A204.1 (cell line): ENCODE measurements around the gene TP63.

ENCODE experiments used
- FAIRE-seq: peaks from 2 replicates; lab custom pipeline; 2012; peaks lifted over from hg19 to GRCh38; lab: Jason Lieb, UNC

Gene TP63

DNA sequence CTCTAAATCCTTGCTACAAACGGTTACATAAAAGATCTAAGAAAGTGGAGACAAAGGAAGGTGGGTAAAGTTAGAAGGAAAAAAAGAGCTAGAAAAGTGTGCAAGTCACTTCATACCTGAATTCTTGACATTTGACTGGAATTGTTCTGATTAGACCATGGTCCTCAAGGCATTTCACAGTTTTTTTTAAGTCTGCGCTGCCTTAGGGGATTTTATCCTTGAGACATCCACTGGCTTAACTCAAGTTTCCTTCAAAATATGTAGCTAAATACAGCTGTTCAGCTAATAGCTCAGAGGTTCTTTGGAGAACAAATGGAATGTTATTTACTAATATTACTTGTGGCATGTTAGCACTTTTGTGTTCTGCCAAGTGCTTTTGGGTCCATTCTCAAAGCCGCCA lies 236.9 kb downstream of the TP63 start:
- no peak for FAIRE-seq

DNA sequence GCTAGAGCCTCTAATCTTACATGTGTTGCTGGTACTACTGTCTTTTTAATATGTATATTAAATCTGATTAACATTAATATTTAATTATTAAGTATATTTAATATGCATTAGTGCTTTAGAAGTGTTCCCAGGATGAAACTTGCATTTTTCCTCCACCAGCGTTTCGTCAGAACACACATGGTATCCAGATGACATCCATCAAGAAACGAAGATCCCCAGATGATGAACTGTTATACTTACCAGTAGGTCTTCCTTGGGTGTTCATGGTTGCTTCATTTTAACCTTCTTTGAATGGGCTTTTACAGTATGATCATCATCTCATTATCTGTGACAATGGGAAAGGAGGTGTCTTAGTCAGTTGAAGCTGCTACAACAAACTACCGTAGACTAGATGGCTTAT lies 238.0 kb downstream of the TP63 start:
- FAIRE-seq: no peak

DNA sequence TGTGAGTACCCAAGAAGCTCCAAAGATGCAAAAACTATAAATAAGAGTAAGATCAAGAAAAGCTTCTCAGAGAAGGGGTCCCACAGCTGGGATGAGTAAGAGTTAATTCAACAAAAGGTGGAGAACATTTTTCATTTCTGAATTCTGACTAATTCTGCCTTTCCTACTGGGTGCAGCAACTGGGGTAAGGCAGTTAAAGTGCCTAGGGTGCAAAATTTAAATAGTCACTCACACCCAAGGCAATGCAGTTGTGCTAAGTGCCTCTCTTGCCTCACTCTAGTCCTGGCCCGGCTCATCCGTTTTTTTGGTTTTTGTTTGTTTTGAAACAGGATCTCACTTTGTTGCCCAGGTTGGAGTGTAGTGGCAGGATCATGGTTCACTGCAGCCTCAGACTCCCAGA lies 240.2 kb downstream of the TP63 start:
- FAIRE-seq: no peak

DNA sequence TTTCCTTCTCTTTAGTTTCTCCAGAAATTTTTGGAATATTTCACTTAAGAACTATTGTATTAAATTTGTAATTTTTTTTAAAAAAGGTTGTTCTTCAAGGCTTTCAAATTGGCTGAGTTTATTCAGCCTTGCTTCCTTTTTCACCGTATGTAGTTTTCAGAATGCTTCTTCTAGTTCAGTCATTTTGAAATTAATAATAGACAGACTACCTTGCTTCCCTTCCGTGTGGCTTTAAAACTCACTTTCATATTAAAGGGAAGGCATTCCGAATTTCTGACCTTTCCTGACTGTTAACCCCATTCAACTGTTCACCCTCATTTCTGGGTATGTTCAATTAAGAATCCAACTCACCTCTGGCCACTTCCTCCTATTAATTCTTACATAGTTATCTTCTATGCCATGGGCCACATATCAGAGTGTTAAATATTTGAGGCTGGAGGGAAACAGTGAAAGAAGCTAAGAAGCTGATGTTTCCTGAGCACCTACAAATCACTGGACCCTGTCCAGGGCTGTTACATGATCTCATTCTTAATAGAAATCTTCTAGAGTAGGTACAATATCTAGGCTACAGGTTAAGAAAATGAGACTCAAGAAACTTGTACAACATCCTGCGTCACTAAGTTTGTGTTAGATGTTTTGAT lies 252.0 kb downstream of the TP63 start:
- FAIRE-seq: no peak

DNA sequence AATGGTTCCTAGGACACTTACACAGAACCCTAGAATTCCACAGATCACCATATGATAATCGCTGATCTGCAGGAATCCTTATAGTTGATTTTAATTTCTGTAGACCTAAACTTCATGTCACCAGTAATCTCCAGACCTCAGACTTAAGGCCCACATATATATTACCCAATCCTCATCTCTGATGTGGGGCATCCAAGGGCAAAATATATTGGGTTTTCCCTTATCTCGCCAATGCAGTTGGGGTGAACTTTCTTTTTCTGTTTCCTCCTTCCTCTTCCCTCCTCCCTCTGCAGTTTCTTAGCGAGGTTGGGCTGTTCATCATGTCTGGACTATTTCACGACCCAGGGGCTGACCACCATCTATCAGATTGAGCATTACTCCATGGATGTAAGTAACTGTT lies 259.3 kb downstream of the TP63 start:
- FAIRE-seq: no peak

DNA sequence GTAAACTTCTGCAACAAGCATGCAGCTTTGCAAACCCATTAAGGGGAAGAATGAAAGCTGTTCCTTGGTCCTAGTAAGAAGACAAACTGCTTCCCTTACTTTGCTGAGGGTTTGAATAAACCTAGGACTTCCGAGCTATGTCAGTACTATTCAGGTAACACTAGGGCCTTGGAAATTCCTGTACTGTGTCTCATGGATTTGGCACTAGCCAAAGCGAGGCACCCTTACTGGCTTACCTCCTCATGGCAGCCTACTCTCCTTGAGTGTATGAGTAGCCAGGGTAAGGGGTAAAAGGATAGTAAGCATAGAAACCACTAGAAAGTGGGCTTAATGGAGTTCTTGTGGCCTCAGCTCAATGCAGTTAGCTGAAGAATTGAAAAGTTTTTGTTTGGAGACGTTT lies 265.3 kb downstream of the TP63 start:
- FAIRE-seq: no peak

DNA sequence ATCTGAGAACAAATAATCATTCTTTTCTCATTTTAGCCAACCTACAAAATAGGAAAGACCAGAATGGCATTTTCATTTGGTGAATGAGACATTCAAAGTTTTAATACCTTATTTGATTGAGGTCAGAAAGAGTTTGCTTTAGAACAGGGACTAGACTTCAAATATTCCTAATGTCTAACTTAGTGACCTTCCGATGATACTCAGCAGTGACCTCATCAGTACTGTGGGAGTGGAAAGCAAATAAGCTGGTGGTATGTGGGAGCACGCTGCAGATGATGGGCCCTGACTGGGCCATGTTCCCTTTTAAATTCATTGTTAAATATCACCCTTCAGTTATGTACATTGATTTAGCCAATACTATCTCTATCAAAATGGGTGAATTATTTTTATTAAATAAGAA lies 266.2 kb downstream of the TP63 start:
- no peak for FAIRE-seq

DNA sequence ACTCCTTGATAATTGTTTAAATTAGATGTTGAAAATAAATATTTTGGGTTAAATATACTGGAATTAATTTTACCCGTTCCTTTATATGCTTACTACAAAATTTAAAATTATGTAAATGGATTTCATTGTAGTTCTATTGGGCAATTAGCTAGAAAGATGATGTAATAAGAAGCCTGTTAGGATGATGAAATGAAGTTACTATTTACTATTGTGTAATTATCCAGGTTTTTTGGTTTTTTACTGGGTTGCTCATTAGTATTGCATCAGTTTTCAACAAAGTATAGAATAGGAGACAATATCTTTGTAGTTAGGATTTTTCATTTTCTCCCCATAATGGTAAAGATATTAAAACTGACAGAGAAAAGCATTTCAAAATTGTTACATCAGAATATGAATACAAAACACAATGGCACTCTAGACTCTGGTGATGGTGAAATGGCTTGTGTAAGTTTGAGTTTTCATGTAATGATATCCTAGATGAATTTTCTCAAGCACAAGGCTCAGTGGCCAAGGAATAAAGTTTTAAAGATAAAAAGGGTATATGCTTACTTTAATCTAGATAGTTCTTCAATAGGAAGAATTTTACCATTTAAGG lies 267.5 kb downstream of the TP63 start:
- FAIRE-seq: no peak

DNA sequence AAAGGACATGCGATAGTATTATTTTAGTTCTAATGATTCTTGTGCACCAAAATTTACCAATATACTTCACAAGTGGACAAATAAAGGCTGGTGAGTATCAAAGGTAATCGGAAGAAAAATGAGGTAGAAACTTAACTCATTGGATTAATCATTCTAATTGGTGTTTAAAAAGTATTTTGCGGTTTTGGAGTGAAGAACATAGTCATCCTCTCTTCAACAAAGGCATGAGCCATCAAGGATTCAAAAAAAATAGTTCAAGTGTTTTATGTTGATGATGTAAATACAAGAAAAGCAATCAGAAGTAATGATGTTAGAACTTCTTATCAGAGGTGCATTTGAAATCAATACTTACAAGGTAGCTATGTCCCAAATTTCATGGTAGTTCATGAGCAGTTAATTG lies 268.0 kb downstream of the TP63 start:
- no peak for FAIRE-seq

DNA sequence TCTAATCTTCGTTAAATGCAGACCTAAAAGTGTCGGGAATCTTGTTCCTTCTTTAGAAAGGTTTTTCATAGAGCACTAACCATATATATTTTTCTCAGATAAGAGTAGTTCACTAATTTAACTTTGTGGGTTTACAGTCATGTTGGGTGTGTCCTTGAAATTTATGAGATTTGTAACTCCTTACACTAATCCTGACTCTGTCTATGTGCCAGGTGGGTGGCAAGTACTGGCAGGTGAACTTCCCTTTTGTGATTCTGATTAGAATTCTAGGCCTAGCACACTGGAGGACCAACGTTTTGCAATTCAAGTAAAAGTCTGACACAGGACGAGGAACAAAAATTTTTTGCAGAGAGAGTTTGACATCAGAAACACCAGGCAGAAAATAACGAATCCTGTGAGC lies 269.4 kb downstream of the TP63 start:
- FAIRE-seq: no peak

DNA sequence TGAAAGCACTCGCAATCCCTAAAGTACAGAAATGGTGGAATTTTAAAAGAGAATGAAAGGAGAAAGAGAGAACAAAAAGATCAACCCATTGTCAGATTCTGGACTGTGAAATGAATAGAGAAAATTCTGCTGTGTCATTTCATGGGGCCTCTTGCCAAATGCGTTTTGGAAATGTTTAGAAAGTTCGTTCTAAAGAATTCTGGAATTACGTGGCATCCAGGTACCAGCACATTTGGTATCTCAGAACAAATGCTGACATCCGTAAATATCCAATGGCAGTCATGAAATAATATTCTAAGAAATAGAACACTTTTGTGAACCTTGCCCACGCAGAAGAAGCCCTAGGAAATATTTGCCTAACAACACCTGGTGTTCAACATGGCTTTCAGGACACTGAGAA lies 270.3 kb downstream of the TP63 start:
- FAIRE-seq: no peak

DNA sequence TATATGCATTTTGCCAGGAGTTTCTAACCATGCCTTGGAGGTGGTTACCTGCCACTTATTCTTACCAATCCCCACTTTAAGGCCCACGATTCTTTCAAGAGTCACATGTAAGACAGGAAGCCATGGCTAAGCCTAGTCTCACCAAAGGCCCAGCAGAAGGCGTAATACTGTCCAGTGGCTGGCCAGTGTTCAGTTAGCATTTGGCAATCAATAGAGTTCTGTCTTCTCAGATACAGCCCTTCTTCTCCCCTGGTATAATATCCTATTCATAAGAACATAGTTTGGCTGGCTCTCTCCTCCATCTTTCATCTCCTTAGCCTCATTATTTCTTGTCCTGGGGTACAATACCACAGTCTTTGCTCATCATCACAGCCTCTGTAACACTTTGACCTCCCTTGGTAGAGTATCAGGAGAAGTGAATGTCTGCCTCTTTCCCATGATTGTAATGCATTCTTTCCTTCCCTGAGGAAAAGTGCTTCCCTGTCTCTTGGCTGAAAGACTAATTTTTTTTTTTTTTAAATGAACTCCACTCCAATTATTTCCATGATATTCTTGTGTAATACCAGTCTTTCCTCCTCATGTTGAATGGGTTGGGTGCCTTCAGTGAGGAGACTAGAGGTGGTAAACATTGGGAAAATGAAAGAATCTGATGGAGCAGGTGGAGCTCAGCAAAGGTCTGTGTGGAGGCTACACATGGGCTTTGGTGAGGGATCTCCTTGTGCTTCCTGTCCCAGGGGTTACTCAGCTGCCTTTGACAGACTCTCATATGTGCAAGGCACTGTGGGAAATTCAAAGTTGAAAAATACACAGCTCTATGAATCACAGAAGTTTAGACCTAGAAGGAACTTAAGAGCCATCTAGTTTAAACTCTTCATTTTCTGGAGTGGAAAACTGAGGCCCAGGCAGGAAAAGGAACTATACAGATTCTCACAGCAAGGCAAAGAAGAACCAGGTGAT lies 271.3 kb downstream of the TP63 start:
- no peak for FAIRE-seq

DNA sequence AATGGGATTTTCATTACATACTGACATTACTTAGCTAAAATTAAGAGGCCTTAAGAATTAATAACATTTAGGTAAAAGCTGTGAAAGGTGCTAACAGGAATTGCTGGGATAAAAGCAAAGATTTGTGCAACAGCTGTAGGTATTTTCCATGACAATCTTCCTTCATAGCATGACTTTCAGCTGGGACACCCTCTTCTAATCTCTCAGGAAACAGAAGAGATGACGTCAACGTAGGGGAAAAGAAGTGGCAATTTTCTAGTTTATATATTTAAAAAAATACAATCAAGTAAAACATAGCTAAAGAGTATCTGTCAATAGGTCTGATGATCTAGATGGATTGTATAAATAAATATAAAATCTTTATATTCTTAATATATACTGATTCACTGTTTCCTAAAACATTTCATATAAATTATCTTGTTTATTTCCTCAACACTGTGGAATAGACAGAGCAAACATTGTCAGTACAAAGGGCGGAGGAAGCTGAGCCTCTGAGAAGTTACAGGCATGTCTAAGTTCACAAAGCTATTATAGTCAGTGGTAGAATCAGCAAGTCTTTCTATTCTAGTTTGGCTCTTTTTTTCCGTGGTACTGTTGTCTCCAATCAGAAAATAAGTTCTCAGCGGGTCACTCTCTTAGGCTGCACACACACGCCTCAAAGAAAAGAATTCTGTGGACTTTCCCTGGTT lies 272.5 kb downstream of the TP63 start:
- FAIRE-seq: no peak

DNA sequence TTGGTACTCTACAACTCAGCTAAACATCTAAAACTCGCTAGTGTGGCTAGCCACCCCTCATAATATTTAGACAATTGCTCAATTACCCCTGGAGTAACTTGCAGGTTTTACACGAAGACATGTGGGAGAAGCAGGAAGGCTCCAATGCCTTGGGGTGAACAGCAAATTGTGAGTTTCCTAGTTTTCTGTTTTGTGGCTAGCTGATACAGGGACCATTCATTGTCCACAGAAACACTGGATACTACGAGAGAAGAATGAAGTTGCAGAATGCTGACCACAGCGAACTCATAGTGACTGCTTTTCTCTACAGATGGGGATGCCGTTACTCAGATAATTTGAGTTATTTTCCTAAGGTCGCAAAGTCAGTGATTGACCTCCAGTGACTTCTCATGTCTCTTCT lies 276.6 kb downstream of the TP63 start:
- no peak for FAIRE-seq

DNA sequence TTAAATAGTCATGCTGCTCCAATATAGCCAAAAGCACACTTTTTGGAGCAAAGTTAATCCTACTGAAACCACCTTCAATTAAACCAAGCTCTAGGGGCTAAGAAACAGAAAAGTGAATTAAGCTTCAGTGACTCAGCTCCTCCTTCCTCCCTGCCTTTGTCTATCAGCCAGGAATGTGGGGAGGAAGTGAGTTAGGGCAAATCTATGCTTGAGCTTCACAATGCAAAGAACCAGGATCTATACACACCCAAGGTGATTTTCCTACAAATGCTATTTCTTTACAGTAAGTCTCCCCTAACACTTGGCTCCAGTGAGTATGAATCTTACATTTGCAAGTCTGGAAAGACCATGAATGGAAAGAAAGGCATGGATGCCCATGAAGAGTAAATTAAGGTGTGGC lies 277.5 kb downstream of the TP63 start:
- FAIRE-seq: no peak

DNA sequence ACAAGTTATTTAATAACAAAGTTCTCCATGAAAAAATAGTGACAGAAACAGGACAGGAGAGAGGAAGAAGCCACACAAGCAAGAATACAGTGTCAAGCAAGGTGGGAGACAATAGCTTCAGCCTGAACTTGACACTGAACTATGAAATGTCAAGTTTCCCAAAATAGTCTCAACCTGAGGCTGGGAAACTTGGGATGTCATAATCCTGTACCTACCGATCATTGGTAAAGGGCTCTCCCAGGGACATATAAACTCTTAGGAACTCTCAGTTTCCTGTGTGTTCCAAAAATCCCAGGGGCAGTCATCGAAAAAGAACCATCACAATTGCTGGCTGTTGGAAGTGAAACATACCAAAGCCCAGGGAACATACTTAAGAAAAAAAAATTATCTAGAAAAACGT lies 277.9 kb downstream of the TP63 start:
- no peak for FAIRE-seq

DNA sequence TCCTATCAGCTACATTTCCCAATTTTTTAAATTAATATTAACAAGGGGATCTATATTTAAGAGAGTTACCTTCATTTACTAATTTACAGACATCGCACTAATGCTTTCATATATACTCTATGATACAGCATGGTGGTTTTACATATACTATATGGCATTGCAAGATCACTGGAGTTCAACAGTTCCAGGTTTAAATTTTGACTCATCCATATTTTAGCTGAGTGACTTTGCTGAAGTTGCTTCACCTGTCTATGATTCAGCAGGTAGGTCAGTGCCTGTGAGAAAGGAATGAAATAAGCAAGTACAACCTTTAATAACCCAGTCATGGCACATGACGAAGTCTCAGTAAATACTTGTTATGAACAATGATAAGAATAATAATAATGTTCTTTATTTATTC lies 278.4 kb downstream of the TP63 start:
- FAIRE-seq: no peak

DNA sequence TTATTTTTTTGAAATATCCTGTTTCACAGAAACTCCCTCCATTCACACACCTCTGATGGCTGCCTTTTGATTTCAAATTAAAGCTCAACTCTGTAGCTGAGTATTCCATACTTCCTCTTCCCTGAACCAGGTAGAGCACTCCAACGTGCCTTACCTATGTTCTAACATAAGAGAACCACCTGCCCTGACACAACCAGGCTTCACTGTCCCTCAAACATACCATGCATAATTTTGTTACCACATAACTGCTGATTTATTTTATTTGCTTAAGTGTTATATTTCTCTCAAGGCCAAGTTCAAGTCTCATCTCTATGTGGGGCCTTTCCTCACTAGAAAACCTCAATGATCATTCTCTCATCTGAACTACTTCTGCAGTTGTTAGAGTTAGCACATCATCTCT lies 279.8 kb downstream of the TP63 start:
- FAIRE-seq: no peak

DNA sequence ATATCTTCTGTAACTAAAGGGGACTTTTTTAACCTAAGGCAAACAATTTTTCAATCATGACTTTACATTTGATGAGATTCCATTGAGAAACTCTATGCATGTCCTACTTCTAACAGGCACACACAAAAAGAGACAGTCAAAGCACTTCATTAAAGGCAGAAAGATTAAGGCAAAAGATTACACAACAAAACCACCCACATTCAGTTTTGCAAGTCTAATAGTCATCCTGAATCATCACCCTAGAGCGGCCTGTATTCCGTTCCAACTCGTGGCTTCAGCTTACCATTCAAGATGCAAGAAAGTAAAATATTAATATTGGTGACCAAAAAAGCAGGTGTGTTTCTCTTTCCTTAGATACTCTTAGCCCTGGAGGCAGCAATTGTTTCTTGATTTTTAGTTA lies 283.6 kb downstream of the TP63 start:
- no peak for FAIRE-seq

DNA sequence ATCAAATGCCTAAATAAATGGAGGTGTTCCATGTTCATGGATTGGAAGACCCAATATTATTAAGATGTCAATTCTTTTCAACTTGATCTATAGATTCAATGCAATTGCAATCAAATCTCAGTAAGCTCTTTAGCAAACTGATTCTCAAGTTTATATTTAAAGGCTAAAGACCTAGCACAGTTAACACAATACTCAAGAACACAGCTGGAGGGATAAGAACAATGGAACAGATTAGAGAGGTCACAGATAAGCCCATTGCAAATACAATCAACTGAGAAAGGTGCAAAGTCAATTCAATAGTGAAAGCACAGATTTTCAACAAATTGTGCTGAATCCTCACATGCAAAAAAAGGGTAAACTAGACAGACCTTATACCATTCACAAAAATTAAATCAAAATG lies 290.6 kb downstream of the TP63 start:
- no peak for FAIRE-seq

DNA sequence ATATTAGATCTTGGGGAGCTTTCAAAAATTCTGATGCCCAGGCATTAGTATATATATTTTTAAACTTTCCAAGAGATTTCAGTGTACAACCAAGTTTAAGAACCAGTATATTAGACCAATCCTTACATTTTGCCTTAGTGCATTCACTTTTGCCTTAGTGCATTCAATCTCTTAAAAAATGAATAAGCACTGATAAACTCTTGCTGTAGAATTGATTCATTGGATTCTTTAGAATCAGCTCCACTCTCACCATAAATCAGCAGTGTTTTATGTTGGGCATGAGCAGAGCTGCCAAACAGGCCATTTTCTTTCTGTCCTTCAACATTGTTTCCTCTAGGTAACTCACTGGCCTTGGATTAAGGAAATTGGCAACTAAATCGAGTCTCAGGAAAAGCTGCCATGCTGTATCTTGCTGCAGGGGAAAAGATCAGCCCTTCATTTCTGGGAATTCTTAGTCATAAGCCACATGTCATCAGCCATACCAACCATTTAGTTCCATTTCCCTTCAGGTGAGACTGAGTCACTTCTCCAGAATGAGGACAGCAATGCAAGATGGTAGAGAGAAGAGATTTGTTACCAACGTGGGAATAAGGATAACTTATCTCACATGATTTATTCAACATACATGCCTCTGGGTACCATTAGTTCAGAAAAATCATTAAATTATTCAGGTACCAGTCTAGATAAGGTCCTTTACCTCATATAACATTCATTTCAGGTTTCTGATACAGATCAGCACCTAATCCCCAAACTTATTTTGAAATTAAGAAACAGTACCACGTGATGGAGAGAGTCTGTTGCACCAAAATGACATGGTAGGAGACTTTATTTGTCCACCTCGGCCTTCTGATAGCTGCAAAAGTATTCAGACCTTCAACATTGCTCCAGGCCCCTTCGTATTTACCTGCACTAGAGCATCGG lies 297.0 kb downstream of the TP63 start:
- no peak for FAIRE-seq
